Small intestine (tissue), 7 donors: ENCODE measurements around the gene LINGO3. TPM values are rescaled to one million over a fixed set of nuclear protein-coding genes. Genes with fewer than 3 reads are reported as not detected.

ENCODE experiments used
- DNase-seq, 2 donors: peaks; one replicate each; pipeline versions ENCODE4 v3.0.0 to v3.0.0-alpha.2; 2013
- FAIRE-seq: peaks from 2 replicates; lab custom pipeline; 2012; peaks lifted over from hg19 to GRCh38; lab: Jason Lieb, UNC
- H3K27ac ChIP-seq, 3 donors: one replicate each; pipeline ENCODE4 v1.5.1; 2013; ENCODE audit warnings: low read length in 2 of 3, mild to moderate bottlenecking in 2 of 3, control low read depth in 1 of 3, inconsistent platforms in 1 of 3, low read depth in 1 of 3, moderate library complexity in 1 of 3
- H3K27me3 ChIP-seq, 3 donors: one replicate each; pipeline ENCODE4 v1.6.1; 2013; ENCODE audit warnings: low read length in 3 of 3, inconsistent platforms in 1 of 3; ENCODE audit not compliant: control insufficient read depth in 3 of 3, insufficient read depth in 3 of 3
- H3K36me3 ChIP-seq, 3 donors: one replicate each; pipeline ENCODE4 v1.6.1; 2013; ENCODE audit warnings: low read length in 3 of 3, inconsistent platforms in 1 of 3, low read depth in 1 of 3, mild to moderate bottlenecking in 1 of 3, moderate library complexity in 1 of 3; ENCODE audit not compliant: control insufficient read depth in 3 of 3, insufficient read depth in 2 of 3
- H3K4me1 ChIP-seq, 3 donors: one replicate each; pipeline ENCODE4 v1.6.1; 2013; ENCODE audit warnings: low read length in 2 of 3, inconsistent platforms in 1 of 3, low read depth in 1 of 3, mild to moderate bottlenecking in 1 of 3, moderate library complexity in 1 of 3; ENCODE audit not compliant: control insufficient read depth in 3 of 3, insufficient read depth in 2 of 3
- H3K4me3 ChIP-seq, 3 donors: one replicate each; pipeline ENCODE4 v1.5.1; 2013; ENCODE audit warnings: low read length in 3 of 3, control low read depth in 1 of 3, inconsistent platforms in 1 of 3, low read depth in 1 of 3, mild to moderate bottlenecking in 1 of 3, moderate library complexity in 1 of 3
- H3K9me3 ChIP-seq, 2 donors: one replicate each; pipeline ENCODE4 v1.6.1; 2013; ENCODE audit warnings: low read depth in 1 of 2, low read length in 1 of 2; ENCODE audit not compliant: control insufficient read depth in 2 of 2, insufficient read depth in 1 of 2
- WGBS, 3 donors: extraction: QIAGEN DNeasy Blood & Tissue Kit; methylation state at CpG; one replicate each; pipeline ENCODE4 v1.1.7; 2013; 5-methylcytosine and 5-hydroxymethylcytosine counted together
- polyA plus RNA-seq, 4 donors: library from polyadenylated mRNA; stranded (reverse) in 3 of 4; unstranded in 1 of 4; fragments of 200-250 nt in 3 of 4; fragments of 120-200 nt in 1 of 4; gene quantifications; one replicate each; pipeline versions ENCODE4 v1.2.1 to v1.2.3, GENCODE V29; 2013
- donor health status: healthy with polysubstance abuse.
- donor health status: control.
- donor health status: control.
- donor health status: Bipolar disorder and iron deficiency.
- donor health status: healthy.

The LINGO3 gene
- polyA plus RNA-seq, 4 donors, result 0.13 to 0.56 TPM; not detected in 2

GRCh38 chr19:2332341-2333026 lies 24.5 kb upstream of the LINGO3 start:
- Histone ChIP-seq H3K27ac (peak overlapping the region; percentile 84 to 97 (median 90)), H3K4me1 (peaks cover 2 to 63% (median 5%) of the 10 kb centered on the region in 3 donors), H3K36me3 (peaks cover 0 to 50% (median 0%) of the 10 kb centered on the region in 3 donors), H3K4me3 (no peak overlapping the region), H3K9me3 (peaks cover 0 to 6% of the 10 kb centered on the region in 2 donors), H3K27me3 (no peaks in the 10 kb centered on the region)
- FAIRE-seq (no peak), DNase-seq (peak; percentile 58 to 62)
- 21 to 43% (median 34%) methylated on average over 13 to 17 of the region's 17 CpGs for WGBS, 3 donors

- peaks cover 0 to 6% of the 10 kb centered on the region in 2 donors for H3K9me3 ChIP-seq
- 29 to 48% (median 45%) methylated on average over 8 to 12 of the region's 12 CpGs for WGBS, 3 donors
- peaks cover 2 to 63% (median 5%) of the 10 kb centered on the region in 3 donors for H3K4me1 ChIP-seq
- FAIRE-seq (no peak), DNase-seq (no peak)
- no peaks in the 10 kb centered on the region for H3K27me3 ChIP-seq
- peaks cover 0 to 48% (median 0%) of the 10 kb centered on the region in 3 donors for H3K36me3 ChIP-seq
- peak overlapping the region; percentile 84 to 97 (median 90) for H3K27ac ChIP-seq
- peak overlapping the region in 1 of 3 donors; percentile 29 for H3K4me3 ChIP-seq
Measured at GRCh38 chr19:2331601-2332246, 23.8 kb upstream of the LINGO3 start.

GRCh38 chr19:2330632-2331284 lies 22.8 kb upstream of the LINGO3 start:
- Histone ChIP-seq H3K36me3 (peaks cover 0 to 53% (median 3%) of the 10 kb centered on the region in 3 donors), H3K27me3 (no peaks in the 10 kb centered on the region), H3K4me3 (peak overlapping the region in 2 of 3 donors; percentile 13 to 29), H3K27ac (peak overlapping the region; percentile 90 to 97 (median 96)), H3K4me1 (peaks cover 2 to 63% (median 5%) of the 10 kb centered on the region in 3 donors), H3K9me3 (peaks cover 0 to 6% of the 10 kb centered on the region in 2 donors)
- DNase-seq (peak; percentile 98 to 99), FAIRE-seq (no peak)
- 21 to 60% (median 32%) methylated on average over 20 of the region's 20 CpGs for WGBS, 3 donors

- Histone ChIP-seq H3K4me3 (peak overlapping the region in 1 of 3 donors; percentile 23), H3K9me3 (peaks cover 0 to 4% of the 10 kb centered on the region in 2 donors), H3K36me3 (peaks cover 0 to 53% (median 3%) of the 10 kb centered on the region in 3 donors), H3K27ac (peak overlapping the region; percentile 90 to 97 (median 96)), H3K4me1 (peaks cover 2 to 63% (median 5%) of the 10 kb centered on the region in 3 donors), H3K27me3 (no peaks in the 10 kb centered on the region)
- WGBS, 3 donors, result 16 to 59% (median 35%) methylated on average over 10 of the region's 10 CpGs
- DNase-seq (no peak), FAIRE-seq (no peak)
Measured at GRCh38 chr19:2330255-2330631, 22.3 kb upstream of the LINGO3 start.

GRCh38 chr19:2329501-2329916 lies 21.6 kb upstream of the LINGO3 start:
- FAIRE-seq, result no peak
- peaks cover 2 to 59% (median 5%) of the 10 kb centered on the region in 3 donors for H3K4me1 ChIP-seq
- H3K27ac ChIP-seq, result peak overlapping the region; percentile 92 to 97 (median 96)
- peaks cover 0 to 53% (median 3%) of the 10 kb centered on the region in 3 donors for H3K36me3 ChIP-seq
- H3K9me3 ChIP-seq, result no peaks in the 10 kb centered on the region
- WGBS, 3 donors, result 16 to 45% (median 38%) methylated on average over 13 of the region's 13 CpGs
- H3K4me3 ChIP-seq, result peak overlapping the region; percentile 86 to 94 (median 92)
- DNase-seq, result peak; percentile 40 to 55
- no peaks in the 10 kb centered on the region for H3K27me3 ChIP-seq

GRCh38 chr19:2329149-2329478 lies 21.2 kb upstream of the LINGO3 start:
- Histone ChIP-seq H3K4me1 (peaks cover 2 to 55% (median 5%) of the 10 kb centered on the region in 3 donors), H3K4me3 (peak overlapping the region; percentile 86 to 94 (median 92)), H3K27me3 (no peaks in the 10 kb centered on the region), H3K36me3 (peaks cover under 1 to 53% (median 3%) of the 10 kb centered on the region in 3 donors), H3K9me3 (no peaks in the 10 kb centered on the region), H3K27ac (peak overlapping the region; percentile 92 to 97 (median 96))
- peak; percentile 32 to 45 for DNase-seq
- FAIRE-seq, result no peak
- WGBS, 3 donors, result 1 to 6% (median 3%) methylated on average over 16 of the region's 16 CpGs

GRCh38 chr19:2328401-2329148 lies 20.6 kb upstream of the LINGO3 start, which contains the start of the genes LSM7 and SPPL2B:
Gene LSM7 (minus strand): TSS chr19:2328586. CDS start chr19:2328566, 20 bp downstream.
Gene SPPL2B (plus strand): TSS chr19:2328684. CDS start chr19:2328710, 26 bp downstream.
- peaks cover 2 to 50% (median 5%) of the 10 kb centered on the region in 3 donors for H3K4me1 ChIP-seq
- FAIRE-seq, result no peak

More at GRCh38 chr19:2328401-2329148, 20.6 kb upstream of the LINGO3 start, which contains the start of the genes LSM7 and SPPL2B:
- peaks cover 3 to 55% (median 5%) of the 10 kb centered on the region in 3 donors for H3K36me3 ChIP-seq
- peak within 1 kb of the TSS; percentile 92 to 97 (median 96) for H3K27ac ChIP-seq
- DNase-seq, result peak; percentile 89 to 97
- WGBS, 3 donors, result 0% methylated on average over 85 to 89 of the region's 89 CpGs
- no peaks in the 10 kb centered on the region for H3K27me3 ChIP-seq
- no peaks in the 10 kb centered on the region for H3K9me3 ChIP-seq
- H3K4me3 ChIP-seq, result peak within 1 kb of the TSS; percentile 86 to 94 (median 92)
